SU-DHL-6 (cell line): ENCODE results near the gene SLC30A3.

Experiments used
- EZH2phosphoT487 ChIP-seq: fragments of 200-600 bp; sonication (generic), shearing (Covaris generic); conservative IDR thresholded peaks from 2 replicates; pipeline ENCODE4 v1.6.1; 2018; ENCODE audit warnings: mild to moderate bottlenecking, antibody characterized with exemption, low read length, moderate library complexity, mixed read lengths
- TF ChIP-seq, protein P1 (sequence below): fragments of 200-600 bp; sonication (generic); IDR thresholded peaks from one replicate; pipeline ENCODE4 v1.5.1; 2017; ENCODE audit warnings: antibody characterized with exemption, mild to moderate bottlenecking, low read length, moderate library complexity; ENCODE audit not compliant: insufficient read depth, poor library complexity, severe bottlenecking

DNA sequence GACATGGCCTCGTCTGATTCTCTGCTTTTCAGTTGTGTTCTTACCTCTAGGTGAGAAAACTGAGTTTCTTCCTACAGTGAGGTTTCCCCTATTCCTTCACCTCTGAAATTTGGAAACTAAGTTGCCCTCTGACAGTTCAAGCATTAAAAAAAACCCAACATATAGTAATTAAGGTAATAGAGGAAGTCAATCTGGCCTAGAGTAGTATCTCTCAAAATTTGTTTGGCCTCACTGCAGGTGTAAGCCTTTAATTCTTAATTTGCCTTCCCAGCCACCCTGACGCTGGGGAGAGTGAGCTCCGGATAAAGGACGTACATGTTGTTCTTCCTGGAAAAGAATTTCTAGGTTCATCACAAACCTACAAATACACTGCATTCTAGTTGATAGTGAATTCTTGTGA, 44.2 kb downstream of the SLC30A3 start:
- TF ChIP-seq, protein P1, sequence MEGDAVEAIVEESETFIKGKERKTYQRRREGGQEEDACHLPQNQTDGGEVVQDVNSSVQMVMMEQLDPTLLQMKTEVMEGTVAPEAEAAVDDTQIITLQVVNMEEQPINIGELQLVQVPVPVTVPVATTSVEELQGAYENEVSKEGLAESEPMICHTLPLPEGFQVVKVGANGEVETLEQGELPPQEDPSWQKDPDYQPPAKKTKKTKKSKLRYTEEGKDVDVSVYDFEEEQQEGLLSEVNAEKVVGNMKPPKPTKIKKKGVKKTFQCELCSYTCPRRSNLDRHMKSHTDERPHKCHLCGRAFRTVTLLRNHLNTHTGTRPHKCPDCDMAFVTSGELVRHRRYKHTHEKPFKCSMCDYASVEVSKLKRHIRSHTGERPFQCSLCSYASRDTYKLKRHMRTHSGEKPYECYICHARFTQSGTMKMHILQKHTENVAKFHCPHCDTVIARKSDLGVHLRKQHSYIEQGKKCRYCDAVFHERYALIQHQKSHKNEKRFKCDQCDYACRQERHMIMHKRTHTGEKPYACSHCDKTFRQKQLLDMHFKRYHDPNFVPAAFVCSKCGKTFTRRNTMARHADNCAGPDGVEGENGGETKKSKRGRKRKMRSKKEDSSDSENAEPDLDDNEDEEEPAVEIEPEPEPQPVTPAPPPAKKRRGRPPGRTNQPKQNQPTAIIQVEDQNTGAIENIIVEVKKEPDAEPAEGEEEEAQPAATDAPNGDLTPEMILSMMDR = no peak
- no peak for TF ChIP-seq EZH2phosphoT487
